ENCODE results near the gene ERC2.
A peak's percentile ranks its signal among the peaks of the same experiment; 100 is the strongest.

The ERC2 gene

GRCh38 chr3:55633333-55633732 is 834.9 kb downstream of the ERC2 start:
- no peak for DNase-seq (ENCODE audit: low read depth)
- TF ChIP-seq CTCF (IDR thresholded peaks at IDR 0.05; ENCODE audit: control insufficient read depth, extremely low read depth, insufficient read depth), result no peak
- H3K4me3 ChIP-seq (ENCODE audit: low read depth, low read length), result no peak overlapping the region

- H3K4me3 ChIP-seq (ENCODE audit: low read depth, low read length), result no peak overlapping the region
- TF ChIP-seq CTCF (IDR thresholded peaks at IDR 0.05; ENCODE audit: control insufficient read depth, extremely low read depth, insufficient read depth), result no peak
- DNase-seq (ENCODE audit: low read depth), result no peak
Observed at GRCh38 chr3:55631766-55632331, 836.4 kb downstream of the ERC2 start.

GRCh38 chr3:55630921-55631299 is 837.4 kb downstream of the ERC2 start:
- no peak overlapping the region for H3K4me3 ChIP-seq (ENCODE audit: low read depth, low read length)
- DNase-seq (ENCODE audit: low read depth), result no peak
- TF ChIP-seq CTCF (IDR thresholded peaks at IDR 0.05; ENCODE audit: control insufficient read depth, extremely low read depth, insufficient read depth), result no peak

GRCh38 chr3:55630280-55630920 is 837.9 kb downstream of the ERC2 start:
- peak; percentile 58 for DNase-seq (ENCODE audit: low read depth)
- TF ChIP-seq CTCF (IDR thresholded peaks at IDR 0.05; ENCODE audit: control insufficient read depth, extremely low read depth, insufficient read depth), result no peak
- H3K4me3 ChIP-seq (ENCODE audit: low read depth, low read length), result no peak overlapping the region

GRCh38 chr3:55629432-55629831 is 838.8 kb downstream of the ERC2 start:
- H3K4me3 ChIP-seq (ENCODE audit: low read depth, low read length), result no peak overlapping the region
- no peak for TF ChIP-seq CTCF (IDR thresholded peaks at IDR 0.05; ENCODE audit: control insufficient read depth, extremely low read depth, insufficient read depth)
- peak; percentile 85 for DNase-seq (ENCODE audit: low read depth)

GRCh38 chr3:55626279-55626665 is 842.0 kb downstream of the ERC2 start:
- no peak overlapping the region for H3K4me3 ChIP-seq (ENCODE audit: low read depth, low read length)
- DNase-seq (ENCODE audit: low read depth), result no peak
- TF ChIP-seq CTCF (IDR thresholded peaks at IDR 0.05; ENCODE audit: control insufficient read depth, extremely low read depth, insufficient read depth), result no peak

- no peak overlapping the region for H3K4me3 ChIP-seq (ENCODE audit: low read depth, low read length)
- TF ChIP-seq CTCF (IDR thresholded peaks at IDR 0.05; ENCODE audit: control insufficient read depth, extremely low read depth, insufficient read depth), result no peak
- DNase-seq (ENCODE audit: low read depth), result no peak
Observed at GRCh38 chr3:55624238-55624637, 844.0 kb downstream of the ERC2 start.

Measured in LNCaP clone FGC (cell line).